Effector CD8-positive, alpha-beta T cell (primary cell): ENCODE measurements around the gene RAVER1.
"Not testable (repeated sequence)": the region's sequence is repeated elsewhere in the genome, so short reads cannot be mapped to it uniquely, and the experiment has no call there.

ENCODE experiments used
- DNase-seq: peaks from one replicate; lab custom pipeline; 2025; lab: John Stamatoyannopoulos, UW

RAVER1 gene

GRCh38 chr19:10344780-10345179 lies 11.5 kb upstream of the RAVER1 start:
- DNase-seq, result no peak

GRCh38 chr19:10343495-10343894 lies 10.2 kb upstream of the RAVER1 start:
- DNase-seq, result no peak

- no peak for DNase-seq
Observed at GRCh38 chr19:10339977-10340376, 6.6 kb upstream of the RAVER1 start.

- DNase-seq, result peak; percentile 10
Observed at GRCh38 chr19:10339380-10339960, 6.1 kb upstream of the RAVER1 start, which contains the start of gene ICAM3. TSS of gene ICAM3 (minus strand) at chr19:10339624. CDS start at chr19:10339614, 10 bp downstream.

GRCh38 chr19:10338940-10339339 lies 5.6 kb upstream of the RAVER1 start:
- DNase-seq, result no peak

GRCh38 chr19:10336725-10337124 lies 3.4 kb upstream of the RAVER1 start:
- DNase-seq, result not testable (repeated sequence)

GRCh38 chr19:10335352-10335985 lies 2.1 kb upstream of the RAVER1 start:
- no peak for DNase-seq

GRCh38 chr19:10334588-10335351 lies 1.4 kb upstream of the RAVER1 start:
- peak; percentile 19 for DNase-seq

- no peak for DNase-seq
Observed at GRCh38 chr19:10333758-10334587, 644 bp upstream of the RAVER1 start.

- DNase-seq, result no peak
Observed at GRCh38 chr19:10332158-10332964, 968 bp downstream of the RAVER1 start.

GRCh38 chr19:10329555-10329954 lies 3.8 kb downstream of the RAVER1 start:
- no peak for DNase-seq

GRCh38 chr19:10328558-10329429 lies 4.5 kb downstream of the RAVER1 start:
- no peak for DNase-seq

- no peak for DNase-seq
Observed at GRCh38 chr19:10327793-10328192, 5.5 kb downstream of the RAVER1 start.

GRCh38 chr19:10325732-10326131 lies 7.6 kb downstream of the RAVER1 start:
- no peak for DNase-seq

GRCh38 chr19:10321874-10322835 lies 11.2 kb downstream of the RAVER1 start:
- DNase-seq, result no peak

- no peak for DNase-seq
Observed at GRCh38 chr19:10321417-10321797, 11.9 kb downstream of the RAVER1 start.

GRCh38 chr19:10320602-10321416 lies 12.5 kb downstream of the RAVER1 start:
- no peak for DNase-seq
